ENCODE results near the gene RAB8B.
A peak's percentile ranks its signal among the peaks of the same experiment; 100 is the strongest.

Gene RAB8B

DNA sequence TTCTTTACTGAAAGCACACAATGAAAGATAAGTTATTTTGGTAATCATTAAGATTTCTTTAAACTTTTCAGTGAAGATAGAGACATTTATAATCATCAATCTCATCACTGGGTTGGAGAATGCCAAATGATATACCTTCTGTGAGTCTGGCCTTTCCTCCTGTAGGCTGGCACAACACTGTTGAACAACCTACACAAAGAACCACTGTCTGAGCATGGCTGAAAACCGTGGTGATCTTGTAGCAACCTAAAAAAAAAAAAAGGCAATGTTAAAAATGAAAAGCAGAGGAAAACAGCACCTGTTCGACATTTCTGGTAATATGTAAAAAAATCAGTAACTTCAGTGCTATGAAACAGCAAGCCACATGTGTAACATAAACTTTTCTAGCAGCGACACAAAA, 33.9 kb upstream of the RAB8B start:
- TF ChIP-seq, protein P1, sequence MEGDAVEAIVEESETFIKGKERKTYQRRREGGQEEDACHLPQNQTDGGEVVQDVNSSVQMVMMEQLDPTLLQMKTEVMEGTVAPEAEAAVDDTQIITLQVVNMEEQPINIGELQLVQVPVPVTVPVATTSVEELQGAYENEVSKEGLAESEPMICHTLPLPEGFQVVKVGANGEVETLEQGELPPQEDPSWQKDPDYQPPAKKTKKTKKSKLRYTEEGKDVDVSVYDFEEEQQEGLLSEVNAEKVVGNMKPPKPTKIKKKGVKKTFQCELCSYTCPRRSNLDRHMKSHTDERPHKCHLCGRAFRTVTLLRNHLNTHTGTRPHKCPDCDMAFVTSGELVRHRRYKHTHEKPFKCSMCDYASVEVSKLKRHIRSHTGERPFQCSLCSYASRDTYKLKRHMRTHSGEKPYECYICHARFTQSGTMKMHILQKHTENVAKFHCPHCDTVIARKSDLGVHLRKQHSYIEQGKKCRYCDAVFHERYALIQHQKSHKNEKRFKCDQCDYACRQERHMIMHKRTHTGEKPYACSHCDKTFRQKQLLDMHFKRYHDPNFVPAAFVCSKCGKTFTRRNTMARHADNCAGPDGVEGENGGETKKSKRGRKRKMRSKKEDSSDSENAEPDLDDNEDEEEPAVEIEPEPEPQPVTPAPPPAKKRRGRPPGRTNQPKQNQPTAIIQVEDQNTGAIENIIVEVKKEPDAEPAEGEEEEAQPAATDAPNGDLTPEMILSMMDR (IDR thresholded peaks at IDR 0.05; ENCODE audit: unreplicated experiment in 3 of 3) = no peak
- H3K4me1 Mint-ChIP-seq = peaks cover 5% of the 10 kb centered on the region
- H3K36me3 Mint-ChIP-seq (ENCODE audit: low read depth) = peaks cover 24% of the 10 kb centered on the region
- no peaks in the 10 kb centered on the region for H3K9me3 Mint-ChIP-seq
- H3K27ac Mint-ChIP-seq = peak overlapping the region; percentile 44 to 100 (median 97)
- H3K27me3 Mint-ChIP-seq (ENCODE audit: low read depth) = no peaks in the 10 kb centered on the region
- H3K4me3 Mint-ChIP-seq = peak overlapping the region; percentile 97 to 98 (median 97)

DNA sequence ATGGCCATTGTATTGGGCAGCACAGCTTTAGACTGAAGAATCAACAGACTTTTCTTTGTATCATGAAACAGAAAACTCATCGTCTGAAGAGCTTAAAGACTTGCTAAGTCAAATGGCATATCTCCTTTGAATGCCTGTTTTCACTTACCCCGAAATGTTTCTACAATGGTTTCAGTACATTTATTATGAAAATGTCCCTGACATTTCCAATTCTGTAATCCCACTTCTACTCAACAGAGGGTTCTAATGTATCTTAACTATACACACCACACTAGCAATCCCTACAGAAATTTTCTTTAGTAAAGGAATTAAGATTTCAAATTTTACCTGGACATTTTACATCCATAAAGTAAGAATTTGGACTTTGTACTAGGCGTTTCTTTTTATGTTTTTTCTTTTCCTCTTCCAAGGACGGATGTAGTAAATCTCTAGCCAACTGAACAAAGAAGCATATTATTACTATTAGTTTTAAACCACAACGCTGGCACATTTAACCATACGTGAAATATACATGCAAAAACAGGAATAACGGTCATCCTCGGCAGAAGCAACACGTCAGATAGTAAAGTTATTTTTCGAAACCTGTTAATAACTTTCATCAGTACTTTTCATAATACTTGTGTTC, 33.2 kb upstream of the RAB8B start:
- H3K9me3 Mint-ChIP-seq = no peaks in the 10 kb centered on the region
- peak overlapping the region; percentile 97 to 100 (median 99) for H3K27ac Mint-ChIP-seq
- peaks cover 5% of the 10 kb centered on the region for H3K4me1 Mint-ChIP-seq
- peak overlapping the region; percentile 97 to 98 (median 97) for H3K4me3 Mint-ChIP-seq
- TF ChIP-seq, protein P1 (IDR thresholded peaks at IDR 0.05; ENCODE audit: unreplicated experiment in 3 of 3) = peak in 2 of 3 experiments; percentile 9 to 16
- H3K36me3 Mint-ChIP-seq (ENCODE audit: low read depth) = peaks cover 24% of the 10 kb centered on the region
- H3K27me3 Mint-ChIP-seq (ENCODE audit: low read depth) = no peaks in the 10 kb centered on the region

DNA sequence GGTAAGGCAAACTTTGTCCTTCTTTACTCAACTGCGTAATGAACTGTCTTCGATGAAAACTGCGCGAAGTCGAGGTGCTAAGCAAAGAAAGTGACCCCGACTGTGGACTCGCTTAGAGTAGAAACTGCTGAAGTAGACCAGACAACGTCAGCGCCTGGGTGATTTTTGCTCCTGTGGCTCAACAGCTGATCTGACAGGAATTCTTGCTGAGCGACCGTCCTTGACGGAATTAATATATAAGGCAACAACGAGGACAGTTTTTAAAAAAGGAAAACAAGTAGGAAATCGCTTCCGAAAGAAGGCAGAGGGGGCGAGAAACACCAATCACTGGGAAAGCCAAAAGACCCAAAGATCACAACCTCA, 32.7 kb upstream of the RAB8B start:
- Mint-ChIP-seq H3K9me3 (no peaks in the 10 kb centered on the region), H3K4me3 (peak overlapping the region; percentile 97 to 98 (median 97)), H3K27me3 (ENCODE audit: low read depth) (no peaks in the 10 kb centered on the region), H3K36me3 (ENCODE audit: low read depth) (peaks cover 20% of the 10 kb centered on the region), H3K4me1 (peaks cover 5% of the 10 kb centered on the region), H3K27ac (peak overlapping the region; percentile 97 to 100 (median 99))
- TF ChIP-seq, protein P1 (IDR thresholded peaks at IDR 0.05; ENCODE audit: unreplicated experiment in 3 of 3) = no peak

DNA sequence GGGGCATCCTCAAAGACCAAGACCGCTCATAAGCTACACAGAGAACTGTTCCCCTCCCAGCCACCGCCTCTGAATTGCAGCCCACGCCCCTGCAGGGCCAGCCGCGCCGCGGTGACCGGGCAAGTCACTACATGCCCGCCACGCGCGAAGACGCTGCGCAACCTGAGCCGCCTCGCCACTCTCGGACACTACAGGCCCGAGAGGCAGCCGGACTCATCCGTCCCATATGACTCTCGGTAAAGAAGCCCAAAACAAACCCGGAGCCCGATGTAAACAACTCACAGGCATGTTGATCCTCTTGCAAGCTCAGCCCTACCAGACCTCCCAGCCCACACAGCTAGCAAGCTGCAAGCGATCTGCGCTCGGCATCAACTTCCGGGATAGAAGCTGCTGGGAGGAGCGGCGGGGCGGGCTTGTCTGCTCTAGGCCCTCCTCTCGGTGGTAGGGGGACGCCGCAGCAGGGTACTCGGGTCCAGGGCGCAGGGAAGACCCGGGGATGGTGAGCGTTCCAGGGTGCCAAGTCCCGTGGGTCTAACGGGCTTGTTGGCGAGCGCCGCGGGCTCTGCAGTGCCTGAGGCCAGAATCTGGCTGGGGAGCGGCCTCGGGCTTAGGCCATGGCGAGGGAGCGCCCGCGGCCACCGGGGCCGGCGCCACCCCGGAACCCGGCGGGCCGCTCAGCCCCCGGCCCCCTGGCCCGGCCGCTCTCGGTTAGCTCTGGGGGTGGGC, 32.1 kb upstream of the RAB8B start, which contains the start of gene RPS27L:
Gene RPS27L, minus strand, starts transcription at position 360 of the 726 bp plus-strand sequence. Its CDS starts 72 bp downstream, at position 288.
- Mint-ChIP-seq H3K36me3 (ENCODE audit: low read depth) (peaks cover 19% of the 10 kb centered on the region), H3K27ac (peak within 1 kb of the TSS; percentile 97 to 100 (median 99)), H3K27me3 (ENCODE audit: low read depth) (no peaks in the 10 kb centered on the region), H3K4me1 (peaks cover 5% of the 10 kb centered on the region), H3K4me3 (peak within 1 kb of the TSS; percentile 97 to 98 (median 98)), H3K9me3 (no peaks in the 10 kb centered on the region)
- TF ChIP-seq, protein P1 (IDR thresholded peaks at IDR 0.05; ENCODE audit: unreplicated experiment in 3 of 3) = no peak

DNA sequence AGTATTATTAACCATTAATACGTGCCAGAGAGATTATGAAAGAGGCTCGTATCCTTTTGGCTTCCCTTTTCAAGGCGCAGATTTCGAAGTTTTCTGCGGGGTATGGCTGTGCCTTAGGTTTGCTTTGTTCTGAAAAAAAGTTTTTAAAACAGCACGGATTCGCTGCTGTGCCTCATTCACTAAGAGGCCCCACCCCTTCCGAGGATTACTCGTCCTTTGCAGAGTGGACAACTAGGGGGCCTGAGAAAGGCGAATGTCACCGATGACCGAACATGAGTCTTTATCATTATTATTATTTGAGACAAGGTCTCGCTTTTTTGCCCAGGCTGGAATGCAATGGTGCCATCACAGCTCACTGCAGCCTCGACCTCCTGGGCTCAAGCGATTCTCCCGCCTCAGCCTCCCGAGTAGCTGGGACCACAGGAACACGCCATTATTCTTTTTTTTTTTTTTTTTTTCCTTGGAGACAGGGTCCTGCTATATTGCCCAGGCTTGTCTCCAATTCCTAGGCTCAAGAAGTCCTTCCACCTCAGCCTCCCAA, 31.4 kb upstream of the RAB8B start:
- Mint-ChIP-seq H3K4me1 (peaks cover 5% of the 10 kb centered on the region), H3K27me3 (ENCODE audit: low read depth) (no peaks in the 10 kb centered on the region), H3K27ac (peak overlapping the region; percentile 97 to 100 (median 99)), H3K36me3 (ENCODE audit: low read depth) (peaks cover 14% of the 10 kb centered on the region), H3K9me3 (no peaks in the 10 kb centered on the region), H3K4me3 (peak overlapping the region; percentile 97 to 98 (median 98))
- TF ChIP-seq, protein P1 (IDR thresholded peaks at IDR 0.05; ENCODE audit: unreplicated experiment in 3 of 3) = peak in 1 of 3 experiments; percentile 35

Measured in nephron (organoid).